NT2/D1 (cell line): ENCODE measurements around the gene PPFIBP1.

Source experiments
- SUZ12 ChIP-seq: IDR thresholded peaks from 2 replicates; pipeline ENCODE4 v1.6.1; 2011; ENCODE audit not compliant: insufficient read length, insufficient read depth; ENCODE audit errors: extremely low read depth
- YY1 ChIP-seq: IDR thresholded peaks from 2 replicates; pipeline ENCODE4 v1.6.1; 2011; ENCODE audit not compliant: insufficient read length, insufficient read depth

GRCh38 chr12:27524839-27525753, 1.1 kb downstream of the PPFIBP1 start:
- TF ChIP-seq YY1 (no peak), SUZ12 (no peak)
